PFSK-1 (cell line): ENCODE results near the gene HDAC11.

Source experiments
- FOXP2 ChIP-seq: optimal IDR thresholded peaks from 2 replicates; pipeline ENCODE3; 2011; ENCODE audit warnings: borderline replicate concordance, control low read depth, inconsistent platforms; ENCODE audit not compliant: insufficient read depth; ENCODE audit errors: extremely low read length, extremely low read depth
- POLR2AphosphoS5 ChIP-seq: IDR thresholded peaks from 2 replicates; pipeline ENCODE4 v1.6.1; 2012; ENCODE audit warnings: low read depth, mild to moderate bottlenecking, control low read depth, low read length, moderate library complexity
- REST ChIP-seq, 2 experiments: IDR thresholded peaks; 2 replicates each; pipeline versions ENCODE4 v1.6.1 to v1.8.0; 2011 to 2012; ENCODE audit warnings: low read depth in 2 of 2, low read length in 2 of 2, control low read depth in 1 of 2, inconsistent platforms in 1 of 2, mild to moderate bottlenecking in 1 of 2, moderate library complexity in 1 of 2; ENCODE audit not compliant: insufficient read depth in 1 of 2
- SIN3A ChIP-seq: IDR thresholded peaks from 2 replicates; pipeline ENCODE4 v1.6.1; 2012; ENCODE audit warnings: mild to moderate bottlenecking, low read length, moderate library complexity, borderline replicate concordance; ENCODE audit not compliant: insufficient read depth
- TAF1 ChIP-seq: IDR thresholded peaks from 2 replicates; pipeline ENCODE4 v1.6.1; 2012; ENCODE audit warnings: low read length, control low read depth, borderline replicate concordance; ENCODE audit not compliant: insufficient read depth

Gene HDAC11

GRCh38 chr3:13522236-13522635 lies 42.1 kb downstream of the HDAC11 start:
- TF ChIP-seq TAF1 (no peak), FOXP2 (no peak), POLR2AphosphoS5 (no peak), SIN3A (no peak), REST (IDR thresholded peaks at IDR 0.05; ENCODE audit: insufficient read depth in 1 of 2, low read depth in 2 of 2, low read length in 2 of 2) (no peak)

DNA sequence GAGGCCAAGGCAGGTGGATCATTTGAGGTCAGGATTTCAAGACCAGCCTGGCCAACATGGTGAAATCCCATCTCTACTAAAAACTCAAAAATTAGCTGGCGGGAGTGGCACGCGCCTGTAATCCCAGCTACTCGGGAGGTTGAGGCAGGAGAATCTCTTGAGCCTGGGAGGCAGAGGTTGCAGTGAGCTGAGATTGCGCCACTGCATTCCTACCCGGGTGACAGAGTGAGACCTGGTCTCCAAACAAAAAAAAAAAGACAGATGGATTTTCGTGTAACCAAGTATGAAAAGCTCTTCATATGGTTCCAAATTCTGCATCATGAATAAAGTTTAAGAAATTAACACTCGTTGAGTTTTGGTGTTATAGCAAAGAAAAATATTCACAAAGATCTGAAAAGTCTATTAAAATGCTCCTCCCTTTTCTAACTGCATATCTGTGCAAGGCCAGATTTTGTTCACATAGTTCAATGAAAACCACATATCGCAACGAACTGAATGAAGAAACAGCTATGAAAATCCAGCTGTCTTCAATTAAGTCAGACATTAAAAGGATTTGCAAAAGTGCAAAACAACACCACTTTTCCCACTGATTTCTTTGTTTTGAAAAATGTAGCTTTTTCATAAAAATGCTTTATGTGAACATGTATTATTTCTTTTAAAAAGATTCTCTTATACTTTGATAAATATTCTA lies 45.0 kb downstream of the HDAC11 start:
- TF ChIP-seq POLR2AphosphoS5 (no peak), REST (IDR thresholded peaks at IDR 0.05; ENCODE audit: insufficient read depth in 1 of 2, low read depth in 2 of 2, low read length in 2 of 2) (no peak), TAF1 (no peak), FOXP2 (no peak), SIN3A (no peak)

- TF ChIP-seq POLR2AphosphoS5 (no peak), SIN3A (no peak), TAF1 (no peak), REST (IDR thresholded peaks at IDR 0.05; ENCODE audit: insufficient read depth in 1 of 2, low read depth in 2 of 2, low read length in 2 of 2) (no peak), FOXP2 (no peak)
These were observed 45.9 kb downstream of the HDAC11 start for GRCh38 chr3:13525827-13526625.

GRCh38 chr3:13526626-13526949 lies 46.5 kb downstream of the HDAC11 start:
- TF ChIP-seq FOXP2 (no peak), TAF1 (no peak), POLR2AphosphoS5 (no peak), REST (IDR thresholded peaks at IDR 0.05; ENCODE audit: insufficient read depth in 1 of 2, low read depth in 2 of 2, low read length in 2 of 2) (no peak), SIN3A (no peak)
